DND-41 (cell line): ENCODE measurements around the gene SPEF2.

Experiments
- ATAC-seq: fragments of 200-7000 bp; cut with Tn5 transposase; 3 replicates; pipeline ENCODE4 v1.9.1; 2021; ENCODE audit warnings: low read depth; ENCODE audit not compliant: insufficient read depth
- DNase-seq: peaks from one replicate; pipeline ENCODE4 v3.0.0-alpha.2; 2020
- H2AFZ ChIP-seq: 2 replicates; pipeline ENCODE4 v1.6.0; 2012; ENCODE audit warnings: low read depth, low read length
- H3K27ac ChIP-seq: 2 replicates; pipeline ENCODE4 v1.5.1; 2012; ENCODE audit warnings: low read length, inconsistent platforms
- H3K27me3 ChIP-seq: fragments of 200-600 bp; sonication (generic); 2 replicates; pipeline ENCODE4 v1.6.0; 2012; ENCODE audit warnings: low read length, mild to moderate bottlenecking, inconsistent platforms; ENCODE audit not compliant: insufficient read depth, poor library complexity
- H3K36me3 ChIP-seq: 2 replicates; pipeline ENCODE4 v1.5.1; 2012; ENCODE audit warnings: low read length, inconsistent platforms; ENCODE audit not compliant: insufficient read depth
- H3K4me1 ChIP-seq: 2 replicates; pipeline ENCODE4 v1.5.1; 2012; ENCODE audit warnings: mild to moderate bottlenecking, low read length; ENCODE audit not compliant: insufficient read depth
- H3K4me2 ChIP-seq: 2 replicates; pipeline ENCODE4 v1.6.0; 2012; ENCODE audit warnings: mild to moderate bottlenecking, moderate library complexity, low read length, inconsistent platforms; ENCODE audit not compliant: insufficient read depth
- H3K4me3 ChIP-seq, 2 experiments: fragments of 200-600 bp in 1 of 2; shearing (Covaris generic) in 1 of 2; 2 replicates each; pipeline ENCODE4 v1.5.1; 2012 to 2016; ENCODE audit warnings: inconsistent platforms in 2 of 2, low read length in 2 of 2, mild to moderate bottlenecking in 2 of 2, low read depth in 1 of 2, moderate library complexity in 1 of 2
- H3K79me2 ChIP-seq: 2 replicates; pipeline ENCODE4 v1.6.0; 2012; ENCODE audit warnings: low read length, inconsistent platforms; ENCODE audit not compliant: insufficient read depth
- H3K9ac ChIP-seq: 2 replicates; pipeline ENCODE4 v1.6.0; 2012; ENCODE audit warnings: low read depth, mild to moderate bottlenecking, inconsistent platforms, low read length, moderate library complexity
- H3K9me3 ChIP-seq: 2 replicates; pipeline ENCODE4 v1.5.1; 2012; ENCODE audit warnings: low read length, moderate library complexity, mild to moderate bottlenecking, inconsistent platforms; ENCODE audit not compliant: insufficient read depth, severe bottlenecking
- H4K20me1 ChIP-seq: 2 replicates; pipeline ENCODE4 v1.6.0; 2012; ENCODE audit warnings: low read length; ENCODE audit not compliant: insufficient read depth
- EZH2 ChIP-seq: IDR thresholded peaks from 3 replicates; pipeline ENCODE4 v1.6.1; 2012; ENCODE audit warnings: borderline replicate concordance, low read depth, mild to moderate bottlenecking, moderate library complexity, low read length, inconsistent platforms; ENCODE audit not compliant: severe bottlenecking
- TF ChIP-seq, protein P1 (sequence below): IDR thresholded peaks from 2 replicates; pipeline ENCODE4 v1.5.1; 2012; ENCODE audit warnings: borderline replicate concordance, low read length, moderate library complexity, mild to moderate bottlenecking; ENCODE audit not compliant: poor library complexity, severe bottlenecking; ENCODE audit errors: extremely low read depth

The SPEF2 gene

DNA sequence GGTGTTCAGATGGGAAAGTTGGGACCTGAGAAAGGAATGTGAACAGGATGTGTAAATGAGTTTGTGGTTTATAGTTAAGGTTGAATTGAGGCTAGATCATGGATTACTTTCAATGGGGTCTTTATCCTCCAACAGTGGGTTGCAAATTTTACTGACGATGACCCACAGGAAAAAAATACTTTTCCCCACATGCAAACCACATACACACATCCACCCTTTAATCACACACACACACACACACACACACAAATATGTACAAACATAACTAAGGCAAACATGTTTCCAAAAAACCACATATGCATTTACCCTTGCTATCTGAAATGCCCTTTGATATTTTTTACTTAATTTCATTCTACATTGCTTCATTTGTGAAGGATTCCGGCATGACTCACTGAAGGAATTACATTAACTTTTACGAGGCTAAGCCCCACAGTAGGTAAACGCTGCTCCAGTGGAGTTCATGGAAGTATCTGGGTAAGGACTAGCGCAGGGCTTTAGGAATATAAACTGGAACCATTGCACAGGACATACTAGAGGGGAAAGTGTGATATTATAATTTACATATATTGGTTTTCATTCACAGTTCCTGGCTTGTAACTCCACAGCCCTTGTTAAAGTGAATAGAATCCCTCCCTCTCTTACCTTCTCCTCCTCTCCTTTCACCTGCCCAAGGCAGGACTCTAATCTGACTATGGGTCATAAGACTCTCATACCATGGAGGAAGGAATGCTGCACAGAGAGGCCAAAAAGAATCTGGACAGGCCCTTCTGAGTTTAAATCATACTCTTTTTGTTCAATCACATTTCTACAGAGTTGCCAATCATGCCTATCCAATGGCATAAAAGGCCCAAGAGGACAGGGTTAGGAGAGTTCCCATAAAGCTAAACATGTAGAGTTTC, 8.5 kb upstream of the SPEF2 start:
- Histone ChIP-seq H3K9ac (no peak overlapping the region), H3K4me3 (no peak overlapping the region), H3K27me3 (no peaks in the 10 kb centered on the region), H3K79me2 (no peaks in the 10 kb centered on the region), H4K20me1 (no peaks in the 10 kb centered on the region), H3K4me1 (peaks cover 11% of the 10 kb centered on the region), H3K4me2 (no peak overlapping the region), H3K36me3 (no peaks in the 10 kb centered on the region), H2AFZ (no peak overlapping the region), H3K9me3 (no peaks in the 10 kb centered on the region), H3K27ac (no peak overlapping the region)
- ATAC-seq, result 0 out of 3 replicates have a peak, but pooled peaks have one; percentile 9
- TF ChIP-seq, protein P1, sequence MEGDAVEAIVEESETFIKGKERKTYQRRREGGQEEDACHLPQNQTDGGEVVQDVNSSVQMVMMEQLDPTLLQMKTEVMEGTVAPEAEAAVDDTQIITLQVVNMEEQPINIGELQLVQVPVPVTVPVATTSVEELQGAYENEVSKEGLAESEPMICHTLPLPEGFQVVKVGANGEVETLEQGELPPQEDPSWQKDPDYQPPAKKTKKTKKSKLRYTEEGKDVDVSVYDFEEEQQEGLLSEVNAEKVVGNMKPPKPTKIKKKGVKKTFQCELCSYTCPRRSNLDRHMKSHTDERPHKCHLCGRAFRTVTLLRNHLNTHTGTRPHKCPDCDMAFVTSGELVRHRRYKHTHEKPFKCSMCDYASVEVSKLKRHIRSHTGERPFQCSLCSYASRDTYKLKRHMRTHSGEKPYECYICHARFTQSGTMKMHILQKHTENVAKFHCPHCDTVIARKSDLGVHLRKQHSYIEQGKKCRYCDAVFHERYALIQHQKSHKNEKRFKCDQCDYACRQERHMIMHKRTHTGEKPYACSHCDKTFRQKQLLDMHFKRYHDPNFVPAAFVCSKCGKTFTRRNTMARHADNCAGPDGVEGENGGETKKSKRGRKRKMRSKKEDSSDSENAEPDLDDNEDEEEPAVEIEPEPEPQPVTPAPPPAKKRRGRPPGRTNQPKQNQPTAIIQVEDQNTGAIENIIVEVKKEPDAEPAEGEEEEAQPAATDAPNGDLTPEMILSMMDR, result no peak
- TF ChIP-seq EZH2, result no peak
- DNase-seq, result no peak

DNA sequence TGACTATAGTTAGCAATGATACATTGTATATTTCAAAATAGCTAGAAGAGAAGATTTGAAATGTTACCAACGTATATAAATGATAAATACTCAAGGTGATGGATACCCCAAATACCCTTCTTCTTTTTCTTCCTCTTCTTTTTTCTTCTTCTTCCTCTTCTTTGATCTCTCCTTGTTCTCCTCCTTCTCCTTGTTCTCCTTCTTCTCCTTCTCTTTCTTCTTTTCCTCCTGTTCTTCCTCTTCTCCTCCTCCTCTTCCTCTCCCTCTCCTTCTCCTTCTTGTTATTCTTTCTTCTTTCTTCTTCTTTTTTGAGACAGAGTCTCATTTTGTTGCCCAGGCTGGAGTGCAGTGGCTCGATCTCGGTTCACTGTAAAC, 616 bp upstream of the SPEF2 start:
- Histone ChIP-seq H3K4me3 (peak overlapping the region; percentile 58 to 92; a peak in 3 of 4 replicates), H3K27ac (peak overlapping the region; percentile 85)

DNA sequence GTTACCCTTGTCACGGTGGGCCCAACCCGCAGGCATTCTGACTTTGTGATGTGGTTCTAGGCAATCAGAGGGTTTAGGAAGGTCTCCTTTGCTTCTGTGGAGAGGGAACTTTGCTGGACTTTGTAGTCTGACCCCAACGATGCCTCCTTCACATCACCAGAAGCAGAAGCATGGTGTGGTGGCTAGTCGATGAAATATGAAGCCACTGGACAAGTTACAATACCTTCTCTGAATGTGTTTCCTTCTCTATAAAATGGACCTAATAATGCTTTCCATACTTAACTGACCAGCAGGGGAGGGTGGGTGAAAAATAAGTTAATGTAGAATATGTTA, 607 bp downstream of the SPEF2 start:
- DNase-seq, result no peak
- no peak for ATAC-seq
- H3K27me3 ChIP-seq, result no peaks in the 10 kb centered on the region
- H3K4me3 ChIP-seq, result peak overlapping the region; percentile 58 to 92
- no peaks in the 10 kb centered on the region for H4K20me1 ChIP-seq
- no peaks in the 10 kb centered on the region for H3K36me3 ChIP-seq
- H3K9ac ChIP-seq, result peak overlapping the region; percentile 78
- peaks cover 8% of the 10 kb centered on the region; the same call in 1 of the 2 replicates for H3K79me2 ChIP-seq
- H3K27ac ChIP-seq, result peak overlapping the region; percentile 85
- H2AFZ ChIP-seq, result peak overlapping the region; percentile 97
- TF ChIP-seq EZH2, result no peak
- TF ChIP-seq, protein P1, result no peak
- peaks cover 8% of the 10 kb centered on the region for H3K9me3 ChIP-seq
- peak overlapping the region; percentile 88 for H3K4me2 ChIP-seq
- peaks cover 36% of the 10 kb centered on the region for H3K4me1 ChIP-seq

More for the DNA sequence above, 616 bp upstream of the SPEF2 start:
- Histone ChIP-seq H3K4me2 (peak overlapping the region; percentile 88), H3K36me3 (no peaks in the 10 kb centered on the region), H3K27me3 (no peaks in the 10 kb centered on the region), H3K4me1 (peaks cover 32% of the 10 kb centered on the region), H3K9ac (peak overlapping the region; percentile 78), H4K20me1 (no peaks in the 10 kb centered on the region), H2AFZ (peak overlapping the region; percentile 97), H3K79me2 (peaks cover 8% of the 10 kb centered on the region; the same call in 1 of the 2 replicates), H3K9me3 (peaks cover 8% of the 10 kb centered on the region)
- ATAC-seq (no peak), DNase-seq (no peak)
- TF ChIP-seq, protein P1, result no peak
- no peak for TF ChIP-seq EZH2
